Measurements from ENCODE around the gene GNA15.

DNA sequence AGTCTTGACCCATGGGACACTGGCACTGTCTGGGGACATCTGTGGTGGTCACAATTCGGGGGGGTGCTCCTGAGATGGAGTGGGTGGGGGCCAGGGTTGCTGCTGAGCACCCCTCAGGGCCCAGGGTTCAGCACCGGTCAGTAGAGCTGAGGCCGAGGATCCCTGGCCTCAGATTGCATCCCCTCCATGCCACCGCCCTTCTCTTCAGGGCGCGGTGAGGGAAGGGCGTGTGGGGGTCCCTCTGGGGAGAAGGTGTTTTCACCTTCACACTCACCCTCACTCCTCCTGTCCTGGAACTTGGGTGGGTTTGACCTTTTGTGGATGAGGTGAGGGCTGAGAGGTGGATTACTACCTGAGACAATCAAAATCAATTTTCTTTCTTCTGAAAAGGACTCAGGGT is 28.2 kb upstream of the GNA15 start:
- TF ChIP-seq, protein P1, sequence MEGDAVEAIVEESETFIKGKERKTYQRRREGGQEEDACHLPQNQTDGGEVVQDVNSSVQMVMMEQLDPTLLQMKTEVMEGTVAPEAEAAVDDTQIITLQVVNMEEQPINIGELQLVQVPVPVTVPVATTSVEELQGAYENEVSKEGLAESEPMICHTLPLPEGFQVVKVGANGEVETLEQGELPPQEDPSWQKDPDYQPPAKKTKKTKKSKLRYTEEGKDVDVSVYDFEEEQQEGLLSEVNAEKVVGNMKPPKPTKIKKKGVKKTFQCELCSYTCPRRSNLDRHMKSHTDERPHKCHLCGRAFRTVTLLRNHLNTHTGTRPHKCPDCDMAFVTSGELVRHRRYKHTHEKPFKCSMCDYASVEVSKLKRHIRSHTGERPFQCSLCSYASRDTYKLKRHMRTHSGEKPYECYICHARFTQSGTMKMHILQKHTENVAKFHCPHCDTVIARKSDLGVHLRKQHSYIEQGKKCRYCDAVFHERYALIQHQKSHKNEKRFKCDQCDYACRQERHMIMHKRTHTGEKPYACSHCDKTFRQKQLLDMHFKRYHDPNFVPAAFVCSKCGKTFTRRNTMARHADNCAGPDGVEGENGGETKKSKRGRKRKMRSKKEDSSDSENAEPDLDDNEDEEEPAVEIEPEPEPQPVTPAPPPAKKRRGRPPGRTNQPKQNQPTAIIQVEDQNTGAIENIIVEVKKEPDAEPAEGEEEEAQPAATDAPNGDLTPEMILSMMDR (IDR thresholded peaks at IDR 0.05) = no peak
- no peak for TF ChIP-seq POLR2A (IDR thresholded peaks at IDR 0.05)
